Endothelial cell (in vitro differentiated cells): ENCODE results near the gene WNT7B. TPM values are rescaled to one million over a fixed set of nuclear protein-coding genes. Genes with fewer than 3 reads are reported as not detected.

ENCODE experiments used
- DNase-seq: peaks from one replicate; pipeline ENCODE4 v3.0.0; 2021; ENCODE audit warnings: low spot score
- H3K27ac Mint-ChIP-seq: one replicate; pipeline ENCODE4 v1.8.0; 2021; ENCODE audit warnings: mixed read lengths, inconsistent platforms; ENCODE audit not compliant: unreplicated experiment
- H3K27me3 Mint-ChIP-seq: one replicate; pipeline ENCODE4 v1.8.0; 2021; ENCODE audit warnings: mild to moderate bottlenecking, moderate library complexity, mixed read lengths, inconsistent platforms; ENCODE audit not compliant: unreplicated experiment
- H3K36me3 Mint-ChIP-seq: one replicate; pipeline ENCODE4 v1.8.0; 2021; ENCODE audit warnings: mild to moderate bottlenecking, low read depth, mixed read lengths, inconsistent platforms; ENCODE audit not compliant: unreplicated experiment
- H3K4me1 Mint-ChIP-seq: one replicate; pipeline ENCODE4 v1.8.0; 2021; ENCODE audit warnings: mild to moderate bottlenecking, mixed read lengths, inconsistent platforms; ENCODE audit not compliant: unreplicated experiment
- H3K4me3 Mint-ChIP-seq: one replicate; pipeline ENCODE4 v1.8.0; 2021; ENCODE audit warnings: mild to moderate bottlenecking, mixed read lengths, inconsistent platforms; ENCODE audit not compliant: unreplicated experiment
- H3K9me3 Mint-ChIP-seq: one replicate; pipeline ENCODE4 v1.8.0; 2021; ENCODE audit warnings: mixed read lengths, inconsistent platforms; ENCODE audit not compliant: unreplicated experiment
- CTCF ChIP-seq: fragments of 200-600 bp; sonication (generic); IDR thresholded peaks from one replicate; pipeline ENCODE4 v1.5.0; 2021; ENCODE audit warnings: antibody characterized with exemption; ENCODE audit not compliant: unreplicated experiment
- total RNA-seq: library from RNA; stranded (reverse); fragmentation: NEBNext Ultra II Directional; extraction: Animal tissue kit (Norgen Biotek cat#: 25700); gene quantifications from one replicate; pipeline ENCODE4 v1.2.1, GENCODE V29; 2021; ENCODE audit not compliant: unreplicated experiment

WNT7B gene
- total RNA-seq, 1 donor from 2014 or later, result not detected

GRCh38 chr22:45906946-45907345 is 70.0 kb downstream of the WNT7B start:
- Mint-ChIP-seq H3K27me3 (peaks cover 8% of the 10 kb centered on the region), H3K4me3 (no peak overlapping the region), H3K9me3 (no peaks in the 10 kb centered on the region), H3K27ac (no peak overlapping the region), H3K36me3 (no peaks in the 10 kb centered on the region), H3K4me1 (no peaks in the 10 kb centered on the region)
- no peak for DNase-seq
- no peak for TF ChIP-seq CTCF

GRCh38 chr22:45905924-45906865 is 70.8 kb downstream of the WNT7B start:
- H3K36me3 Mint-ChIP-seq, result no peaks in the 10 kb centered on the region
- H3K4me1 Mint-ChIP-seq, result no peaks in the 10 kb centered on the region
- no peak for DNase-seq
- peaks cover 8% of the 10 kb centered on the region for H3K27me3 Mint-ChIP-seq
- H3K4me3 Mint-ChIP-seq, result no peak overlapping the region
- H3K9me3 Mint-ChIP-seq, result no peaks in the 10 kb centered on the region
- H3K27ac Mint-ChIP-seq, result no peak overlapping the region
- no peak for TF ChIP-seq CTCF

- no peaks in the 10 kb centered on the region for H3K4me1 Mint-ChIP-seq
- DNase-seq, result no peak
- no peak for TF ChIP-seq CTCF
- H3K4me3 Mint-ChIP-seq, result no peak overlapping the region
- H3K9me3 Mint-ChIP-seq, result no peaks in the 10 kb centered on the region
- H3K36me3 Mint-ChIP-seq, result no peaks in the 10 kb centered on the region
- H3K27ac Mint-ChIP-seq, result no peak overlapping the region
- H3K27me3 Mint-ChIP-seq, result peaks cover 8% of the 10 kb centered on the region
Observed at GRCh38 chr22:45905326-45905923, 71.5 kb downstream of the WNT7B start.

GRCh38 chr22:45904236-45904635 is 72.7 kb downstream of the WNT7B start:
- H3K4me3 Mint-ChIP-seq, result no peak overlapping the region
- DNase-seq, result no peak
- no peaks in the 10 kb centered on the region for H3K9me3 Mint-ChIP-seq
- TF ChIP-seq CTCF, result no peak
- no peak overlapping the region for H3K27ac Mint-ChIP-seq
- no peaks in the 10 kb centered on the region for H3K4me1 Mint-ChIP-seq
- H3K36me3 Mint-ChIP-seq, result no peaks in the 10 kb centered on the region
- H3K27me3 Mint-ChIP-seq, result peaks cover 10% of the 10 kb centered on the region
